ENCODE data around the gene TEX38.

The TEX38 gene

DNA sequence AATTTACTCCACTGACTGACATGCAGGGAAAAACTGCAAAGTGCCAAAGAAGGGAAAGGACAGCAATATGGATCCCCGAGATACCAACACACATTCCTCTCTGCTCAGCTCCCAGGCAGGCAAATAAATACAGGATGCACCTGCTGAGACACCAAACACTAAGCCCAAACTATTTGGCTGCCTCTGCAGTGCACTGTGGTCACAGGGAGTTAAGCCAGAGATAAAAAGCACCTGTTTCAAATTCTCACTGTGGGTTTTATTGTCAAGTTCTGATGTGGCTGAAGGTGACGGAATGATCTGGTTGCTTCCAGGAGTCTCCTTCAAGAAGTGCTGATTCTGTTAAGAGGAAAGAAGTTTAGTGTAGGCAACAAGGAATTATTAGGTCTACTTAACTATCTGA is 17.7 kb downstream of the TEX38 start:
- Histone ChIP-seq H3K4me3 (ENCODE audit: low read length) (no peak overlapping the region), H3K27ac (ENCODE audit: low read depth, low read length) (no peak overlapping the region), H3K9me3 (ENCODE audit: control insufficient read depth, insufficient read depth, low read length) (no peaks in the 10 kb centered on the region), H3K4me1 (ENCODE audit: control insufficient read depth, low read length) (no peaks in the 10 kb centered on the region), H4K20me1 (ENCODE audit: control insufficient read depth, insufficient read depth, low read depth, low read length) (no peaks in the 10 kb centered on the region), H3K27me3 (ENCODE audit: control insufficient read depth, low read length) (no peaks in the 10 kb centered on the region), H3F3A (ENCODE audit: control insufficient read depth, insufficient read depth) (no peaks in the 10 kb centered on the region), H3K79me2 (ENCODE audit: control insufficient read depth, low read length) (no peaks in the 10 kb centered on the region), H3K9me2 (replicated peaks; ENCODE audit: control insufficient read depth, low read length) (no peaks in the 10 kb centered on the region), H3K4me2 (ENCODE audit: low read length) (no peak overlapping the region), H3K36me3 (ENCODE audit: control insufficient read depth, low read length) (peaks cover 91% of the 10 kb centered on the region)
- TF ChIP-seq EZH2phosphoT487 (IDR thresholded peaks at IDR 0.05; ENCODE audit: borderline replicate concordance, low read length) = no peak
- TF ChIP-seq, protein P1, sequence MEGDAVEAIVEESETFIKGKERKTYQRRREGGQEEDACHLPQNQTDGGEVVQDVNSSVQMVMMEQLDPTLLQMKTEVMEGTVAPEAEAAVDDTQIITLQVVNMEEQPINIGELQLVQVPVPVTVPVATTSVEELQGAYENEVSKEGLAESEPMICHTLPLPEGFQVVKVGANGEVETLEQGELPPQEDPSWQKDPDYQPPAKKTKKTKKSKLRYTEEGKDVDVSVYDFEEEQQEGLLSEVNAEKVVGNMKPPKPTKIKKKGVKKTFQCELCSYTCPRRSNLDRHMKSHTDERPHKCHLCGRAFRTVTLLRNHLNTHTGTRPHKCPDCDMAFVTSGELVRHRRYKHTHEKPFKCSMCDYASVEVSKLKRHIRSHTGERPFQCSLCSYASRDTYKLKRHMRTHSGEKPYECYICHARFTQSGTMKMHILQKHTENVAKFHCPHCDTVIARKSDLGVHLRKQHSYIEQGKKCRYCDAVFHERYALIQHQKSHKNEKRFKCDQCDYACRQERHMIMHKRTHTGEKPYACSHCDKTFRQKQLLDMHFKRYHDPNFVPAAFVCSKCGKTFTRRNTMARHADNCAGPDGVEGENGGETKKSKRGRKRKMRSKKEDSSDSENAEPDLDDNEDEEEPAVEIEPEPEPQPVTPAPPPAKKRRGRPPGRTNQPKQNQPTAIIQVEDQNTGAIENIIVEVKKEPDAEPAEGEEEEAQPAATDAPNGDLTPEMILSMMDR (IDR thresholded peaks at IDR 0.05; ENCODE audit: low read depth, low read length, poor library complexity, severe bottlenecking) = no peak

DNA sequence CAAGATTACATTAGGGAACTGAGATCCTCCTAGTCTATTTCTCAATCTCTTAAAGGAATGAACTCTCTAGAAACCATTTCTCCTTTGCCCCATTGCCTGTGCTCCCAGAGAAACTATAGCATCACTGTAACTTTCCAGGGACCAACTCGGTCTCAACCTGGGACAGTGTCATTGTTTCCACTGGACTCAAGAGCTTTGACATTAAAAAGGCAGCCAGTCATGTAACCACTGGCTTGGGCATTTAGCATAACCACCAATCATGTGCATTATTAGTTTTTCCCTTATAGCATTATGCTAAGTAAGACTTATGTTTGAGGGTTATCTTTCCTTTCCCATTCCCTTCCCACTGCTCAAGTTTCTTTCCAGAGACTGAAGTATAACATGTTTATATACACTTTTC is 18.2 kb downstream of the TEX38 start:
- no peaks in the 10 kb centered on the region for H3F3A ChIP-seq (ENCODE audit: control insufficient read depth, insufficient read depth)
- no peak overlapping the region for H3K4me2 ChIP-seq (ENCODE audit: low read length)
- no peaks in the 10 kb centered on the region for H4K20me1 ChIP-seq (ENCODE audit: control insufficient read depth, insufficient read depth, low read depth, low read length)
- H3K9me3 ChIP-seq (ENCODE audit: control insufficient read depth, insufficient read depth, low read length) = no peaks in the 10 kb centered on the region
- no peak for TF ChIP-seq EZH2phosphoT487 (IDR thresholded peaks at IDR 0.05; ENCODE audit: borderline replicate concordance, low read length)
- TF ChIP-seq, protein P1 (IDR thresholded peaks at IDR 0.05; ENCODE audit: low read depth, low read length, poor library complexity, severe bottlenecking) = no peak
- H3K4me1 ChIP-seq (ENCODE audit: control insufficient read depth, low read length) = no peaks in the 10 kb centered on the region
- H3K27me3 ChIP-seq (ENCODE audit: control insufficient read depth, low read length) = no peaks in the 10 kb centered on the region
- peaks cover 85% of the 10 kb centered on the region for H3K36me3 ChIP-seq (ENCODE audit: control insufficient read depth, low read length)
- no peak overlapping the region for H3K4me3 ChIP-seq (ENCODE audit: low read length)
- no peaks in the 10 kb centered on the region for H3K9me2 ChIP-seq (replicated peaks; ENCODE audit: control insufficient read depth, low read length)
- H3K79me2 ChIP-seq (ENCODE audit: control insufficient read depth, low read length) = no peaks in the 10 kb centered on the region
- H3K27ac ChIP-seq (ENCODE audit: low read depth, low read length) = no peak overlapping the region

DNA sequence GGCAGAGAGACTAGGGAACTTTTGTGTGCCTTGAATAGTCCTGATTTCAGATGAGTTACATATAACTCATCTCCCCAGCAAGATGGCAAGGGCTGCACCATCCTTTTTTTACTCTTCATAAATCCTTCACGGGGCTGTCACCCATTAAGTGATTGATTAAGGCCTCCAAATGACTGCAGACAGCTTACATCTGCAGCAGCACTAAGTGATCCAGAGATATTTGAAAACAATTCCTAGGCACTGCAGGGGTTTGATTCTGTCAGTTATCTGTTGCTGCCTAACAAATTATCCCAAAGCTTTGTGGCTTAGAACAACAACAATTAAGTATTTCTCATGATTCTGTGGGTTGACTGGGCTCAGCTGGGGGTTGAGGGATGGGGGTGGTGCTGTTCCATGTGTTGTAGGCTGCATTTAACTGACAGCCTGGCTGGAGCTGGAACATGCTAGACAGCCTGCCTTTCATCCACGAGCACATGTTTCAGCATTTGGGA is 19.3 kb downstream of the TEX38 start:
- TF ChIP-seq, protein P1 (IDR thresholded peaks at IDR 0.05; ENCODE audit: low read depth, low read length, poor library complexity, severe bottlenecking) = no peak
- no peak for TF ChIP-seq EZH2phosphoT487 (IDR thresholded peaks at IDR 0.05; ENCODE audit: borderline replicate concordance, low read length)
- H3K9me3 ChIP-seq (ENCODE audit: control insufficient read depth, insufficient read depth, low read length) = no peaks in the 10 kb centered on the region
- H4K20me1 ChIP-seq (ENCODE audit: control insufficient read depth, insufficient read depth, low read depth, low read length) = no peaks in the 10 kb centered on the region
- no peaks in the 10 kb centered on the region for H3F3A ChIP-seq (ENCODE audit: control insufficient read depth, insufficient read depth)
- H3K9me2 ChIP-seq (replicated peaks; ENCODE audit: control insufficient read depth, low read length) = no peaks in the 10 kb centered on the region
- H3K4me3 ChIP-seq (ENCODE audit: low read length) = no peak overlapping the region
- H3K79me2 ChIP-seq (ENCODE audit: control insufficient read depth, low read length) = no peaks in the 10 kb centered on the region
- H3K4me2 ChIP-seq (ENCODE audit: low read length) = no peak overlapping the region
- H3K36me3 ChIP-seq (ENCODE audit: control insufficient read depth, low read length) = peaks cover 86% of the 10 kb centered on the region
- H3K4me1 ChIP-seq (ENCODE audit: control insufficient read depth, low read length) = no peaks in the 10 kb centered on the region
- no peak overlapping the region for H3K27ac ChIP-seq (ENCODE audit: low read depth, low read length)
- no peaks in the 10 kb centered on the region for H3K27me3 ChIP-seq (ENCODE audit: control insufficient read depth, low read length)
